ENCODE data around the gene COA8. TPM values are rescaled to one million over a fixed set of nuclear protein-coding genes. Genes with fewer than 3 reads are reported as not detected.

Gene COA8
- total and polyA plus RNA-seq, 10 of the 15 experiments (the other 5 are each of a cell fraction or from before 2014, with no cell fraction given), result 6.1 to 69.5 (median 25.8) TPM

- TF ChIP-seq FOS (IDR thresholded peaks at IDR 0.05; ENCODE audit: borderline replicate concordance, extremely low read depth, insufficient read length) (no peak), ELK1 (IDR thresholded peaks at IDR 0.05; ENCODE audit: low read depth, low read length) (no peak), PBX3 (IDR thresholded peaks at IDR 0.05; ENCODE audit: insufficient replicate concordance, low read depth, low read length) (no peak), ZZZ3 (IDR thresholded peaks at IDR 0.05; ENCODE audit: control insufficient read depth, insufficient read length, low read depth) (no peak), NBN (IDR thresholded peaks at IDR 0.05) (no peak), IRF4 (IDR thresholded peaks at IDR 0.05; ENCODE audit: low read depth, low read length) (no peak), YY1 (IDR thresholded peaks at IDR 0.05; ENCODE audit: low read depth, low read length) (no peak), CHD4 (IDR thresholded peaks at IDR 0.05) (no peak), USF1 (IDR thresholded peaks at IDR 0.05; ENCODE audit: borderline replicate concordance, extremely low read length, insufficient read depth, low read depth, low read length) (no peak), SMARCA5 (IDR thresholded peaks at IDR 0.05) (no peak), NR2F1 (conservative IDR thresholded peaks at IDR 0.05) (peak; percentile 62), STAT3 (IDR thresholded peaks at IDR 0.05; ENCODE audit: low read depth, low read length) (no peak), ZNF274 (IDR thresholded peaks at IDR 0.05; ENCODE audit: insufficient read depth, insufficient read length) (no peak), NRF1 (conservative IDR thresholded peaks at IDR 0.05; ENCODE audit: low read depth, low read length) (no peak), HCFC1 (IDR thresholded peaks at IDR 0.05; ENCODE audit: low read length) (no peak; the same call in 1 of the 2 replicates)
- TF ChIP-seq, protein P1, sequence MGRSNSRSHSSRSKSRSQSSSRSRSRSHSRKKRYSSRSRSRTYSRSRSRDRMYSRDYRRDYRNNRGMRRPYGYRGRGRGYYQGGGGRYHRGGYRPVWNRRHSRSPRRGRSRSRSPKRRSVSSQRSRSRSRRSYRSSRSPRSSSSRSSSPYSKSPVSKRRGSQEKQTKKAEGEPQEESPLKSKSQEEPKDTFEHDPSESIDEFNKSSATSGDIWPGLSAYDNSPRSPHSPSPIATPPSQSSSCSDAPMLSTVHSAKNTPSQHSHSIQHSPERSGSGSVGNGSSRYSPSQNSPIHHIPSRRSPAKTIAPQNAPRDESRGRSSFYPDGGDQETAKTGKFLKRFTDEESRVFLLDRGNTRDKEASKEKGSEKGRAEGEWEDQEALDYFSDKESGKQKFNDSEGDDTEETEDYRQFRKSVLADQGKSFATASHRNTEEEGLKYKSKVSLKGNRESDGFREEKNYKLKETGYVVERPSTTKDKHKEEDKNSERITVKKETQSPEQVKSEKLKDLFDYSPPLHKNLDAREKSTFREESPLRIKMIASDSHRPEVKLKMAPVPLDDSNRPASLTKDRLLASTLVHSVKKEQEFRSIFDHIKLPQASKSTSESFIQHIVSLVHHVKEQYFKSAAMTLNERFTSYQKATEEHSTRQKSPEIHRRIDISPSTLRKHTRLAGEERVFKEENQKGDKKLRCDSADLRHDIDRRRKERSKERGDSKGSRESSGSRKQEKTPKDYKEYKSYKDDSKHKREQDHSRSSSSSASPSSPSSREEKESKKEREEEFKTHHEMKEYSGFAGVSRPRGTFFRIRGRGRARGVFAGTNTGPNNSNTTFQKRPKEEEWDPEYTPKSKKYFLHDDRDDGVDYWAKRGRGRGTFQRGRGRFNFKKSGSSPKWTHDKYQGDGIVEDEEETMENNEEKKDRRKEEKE (IDR thresholded peaks at IDR 0.05), result no peak
- TF ChIP-seq, protein P2, sequence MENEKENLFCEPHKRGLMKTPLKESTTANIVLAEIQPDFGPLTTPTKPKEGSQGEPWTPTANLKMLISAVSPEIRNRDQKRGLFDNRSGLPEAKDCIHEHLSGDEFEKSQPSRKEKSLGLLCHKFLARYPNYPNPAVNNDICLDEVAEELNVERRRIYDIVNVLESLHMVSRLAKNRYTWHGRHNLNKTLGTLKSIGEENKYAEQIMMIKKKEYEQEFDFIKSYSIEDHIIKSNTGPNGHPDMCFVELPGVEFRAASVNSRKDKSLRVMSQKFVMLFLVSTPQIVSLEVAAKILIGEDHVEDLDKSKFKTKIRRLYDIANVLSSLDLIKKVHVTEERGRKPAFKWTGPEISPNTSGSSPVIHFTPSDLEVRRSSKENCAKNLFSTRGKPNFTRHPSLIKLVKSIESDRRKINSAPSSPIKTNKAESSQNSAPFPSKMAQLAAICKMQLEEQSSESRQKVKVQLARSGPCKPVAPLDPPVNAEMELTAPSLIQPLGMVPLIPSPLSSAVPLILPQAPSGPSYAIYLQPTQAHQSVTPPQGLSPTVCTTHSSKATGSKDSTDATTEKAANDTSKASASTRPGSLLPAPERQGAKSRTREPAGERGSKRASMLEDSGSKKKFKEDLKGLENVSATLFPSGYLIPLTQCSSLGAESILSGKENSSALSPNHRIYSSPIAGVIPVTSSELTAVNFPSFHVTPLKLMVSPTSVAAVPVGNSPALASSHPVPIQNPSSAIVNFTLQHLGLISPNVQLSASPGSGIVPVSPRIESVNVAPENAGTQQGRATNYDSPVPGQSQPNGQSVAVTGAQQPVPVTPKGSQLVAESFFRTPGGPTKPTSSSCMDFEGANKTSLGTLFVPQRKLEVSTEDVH (IDR thresholded peaks at IDR 0.05; ENCODE audit: low read depth, partially characterized antibody), result no peak
- TF ChIP-seq, protein P3, sequence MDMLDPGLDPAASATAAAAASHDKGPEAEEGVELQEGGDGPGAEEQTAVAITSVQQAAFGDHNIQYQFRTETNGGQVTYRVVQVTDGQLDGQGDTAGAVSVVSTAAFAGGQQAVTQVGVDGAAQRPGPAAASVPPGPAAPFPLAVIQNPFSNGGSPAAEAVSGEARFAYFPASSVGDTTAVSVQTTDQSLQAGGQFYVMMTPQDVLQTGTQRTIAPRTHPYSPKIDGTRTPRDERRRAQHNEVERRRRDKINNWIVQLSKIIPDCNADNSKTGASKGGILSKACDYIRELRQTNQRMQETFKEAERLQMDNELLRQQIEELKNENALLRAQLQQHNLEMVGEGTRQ (IDR thresholded peaks at IDR 0.05; ENCODE audit: borderline replicate concordance, low read depth, low read length), result no peak
- TF ChIP-seq, protein P4, sequence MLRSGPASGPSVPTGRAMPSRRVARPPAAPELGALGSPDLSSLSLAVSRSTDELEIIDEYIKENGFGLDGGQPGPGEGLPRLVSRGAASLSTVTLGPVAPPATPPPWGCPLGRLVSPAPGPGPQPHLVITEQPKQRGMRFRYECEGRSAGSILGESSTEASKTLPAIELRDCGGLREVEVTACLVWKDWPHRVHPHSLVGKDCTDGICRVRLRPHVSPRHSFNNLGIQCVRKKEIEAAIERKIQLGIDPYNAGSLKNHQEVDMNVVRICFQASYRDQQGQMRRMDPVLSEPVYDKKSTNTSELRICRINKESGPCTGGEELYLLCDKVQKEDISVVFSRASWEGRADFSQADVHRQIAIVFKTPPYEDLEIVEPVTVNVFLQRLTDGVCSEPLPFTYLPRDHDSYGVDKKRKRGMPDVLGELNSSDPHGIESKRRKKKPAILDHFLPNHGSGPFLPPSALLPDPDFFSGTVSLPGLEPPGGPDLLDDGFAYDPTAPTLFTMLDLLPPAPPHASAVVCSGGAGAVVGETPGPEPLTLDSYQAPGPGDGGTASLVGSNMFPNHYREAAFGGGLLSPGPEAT (IDR thresholded peaks at IDR 0.05; ENCODE audit: low read depth), result no peak
Measured at GRCh38 chr14:103628221-103628683, 65.5 kb downstream of the COA8 start (continued).
